Body of pancreas (tissue), 4 donors: ENCODE measurements around the gene AGPAT3.

Experiments
- CTCF ChIP-seq, 7 experiments: fragments of 450-650 bp in 4 of 7; fragments of 200-600 bp in 3 of 7; sonication (generic) in 3 of 7; IDR thresholded peaks; one replicate each; pipeline ENCODE4 v1.5.1; 2016 to 2019; ENCODE audit warnings: antibody characterized with exemption in 7 of 7
- POLR2A ChIP-seq, 3 donors: fragments of 450-650 bp; IDR thresholded peaks; one replicate each; pipeline ENCODE4 v1.6.1; 2016; ENCODE audit warnings: antibody characterized with exemption in 3 of 3, mild to moderate bottlenecking in 2 of 3

GRCh38 chr21:44029460-44030087 is 164.6 kb downstream of the AGPAT3 start:
- TF ChIP-seq POLR2A (IDR thresholded peaks at IDR 0.05) (no peak), CTCF (IDR thresholded peaks at IDR 0.05) (no peak)
